HG03025 (cell line): ENCODE data around the gene PLCB1.
A peak's percentile ranks its signal among the peaks of the same experiment; 100 is the strongest.
"Not testable (repeated sequence)": the region's sequence is repeated elsewhere in the genome, so short reads cannot be mapped to it uniquely, and the experiment has no call there.

Experiments
- ATAC-seq: cut with Tn5 transposase; IDR thresholded peaks from one replicate; pipeline ENCODE4 v1.9.1; 2021; ENCODE audit warnings: mild to moderate bottlenecking, moderate library complexity; ENCODE audit not compliant: unreplicated experiment, low FRiP score

PLCB1 gene

DNA sequence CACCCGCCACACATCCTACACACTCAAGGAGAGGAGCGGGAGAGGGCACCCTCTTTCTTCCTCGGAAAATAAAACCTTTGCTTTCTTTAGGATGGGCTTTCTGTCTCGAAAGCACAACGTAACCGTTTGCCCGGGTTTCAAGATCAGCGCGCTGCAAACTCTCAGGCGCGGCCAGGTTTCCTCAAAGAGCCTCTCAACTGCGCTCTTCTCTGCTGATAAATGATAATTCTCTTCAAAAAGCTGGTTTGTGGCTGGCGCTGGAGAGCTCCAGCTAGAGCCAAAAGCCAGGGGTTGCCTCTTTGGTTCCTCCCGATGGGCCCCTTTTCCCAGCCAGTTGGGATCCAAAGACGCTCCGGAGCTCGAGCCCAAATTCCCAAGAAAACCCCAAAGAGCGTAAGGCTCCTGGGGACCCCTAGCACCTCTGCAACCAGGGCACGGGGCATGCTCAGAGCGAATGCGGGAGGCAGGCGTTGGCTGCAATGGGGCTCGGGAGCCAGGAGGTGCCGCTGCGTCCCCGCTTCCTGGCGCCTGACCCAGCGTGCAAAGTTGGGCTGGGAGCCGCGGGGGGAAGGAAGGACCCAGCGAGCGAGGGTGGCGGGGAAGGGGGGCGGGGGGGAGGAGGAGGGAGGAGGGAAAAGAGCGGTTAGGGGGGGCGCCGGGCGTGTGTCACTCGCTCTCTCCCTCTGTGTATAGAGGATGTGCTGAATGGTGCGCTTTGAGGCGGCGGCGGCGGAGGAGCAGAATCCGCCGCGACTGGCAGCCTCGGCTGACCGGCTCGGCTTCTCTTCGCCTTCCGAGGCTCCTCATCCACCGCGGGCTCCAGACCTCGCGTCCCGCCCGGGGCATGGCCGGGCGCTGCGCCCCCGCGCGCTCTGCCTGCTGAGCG, at the start of gene PLCB1:
TSS of gene PLCB1 (plus strand) at position 669 of the 886 bp plus-strand sequence. CDS start 386 bp downstream, outside the sequence.
- peak; percentile 67 for ATAC-seq

DNA sequence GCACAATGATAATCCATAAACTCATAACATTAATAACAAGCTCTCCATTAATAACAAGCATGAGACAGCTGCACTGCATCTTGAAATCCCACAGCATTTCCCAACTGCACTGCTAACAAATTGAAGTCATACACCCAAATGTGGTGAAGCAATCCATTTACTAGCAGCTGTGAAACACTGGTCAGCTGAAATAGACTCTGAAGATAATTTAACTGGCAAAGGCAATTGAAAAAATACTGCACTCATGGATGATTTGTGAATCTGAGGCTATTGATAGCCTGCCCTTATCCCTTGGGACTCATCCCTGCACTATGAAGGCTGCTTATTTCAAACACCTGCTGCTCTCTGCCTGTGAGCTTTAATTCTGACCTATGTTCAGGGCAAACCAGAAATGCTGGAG, 49.1 kb upstream of the PLCB1 start:
- no peak for ATAC-seq

DNA sequence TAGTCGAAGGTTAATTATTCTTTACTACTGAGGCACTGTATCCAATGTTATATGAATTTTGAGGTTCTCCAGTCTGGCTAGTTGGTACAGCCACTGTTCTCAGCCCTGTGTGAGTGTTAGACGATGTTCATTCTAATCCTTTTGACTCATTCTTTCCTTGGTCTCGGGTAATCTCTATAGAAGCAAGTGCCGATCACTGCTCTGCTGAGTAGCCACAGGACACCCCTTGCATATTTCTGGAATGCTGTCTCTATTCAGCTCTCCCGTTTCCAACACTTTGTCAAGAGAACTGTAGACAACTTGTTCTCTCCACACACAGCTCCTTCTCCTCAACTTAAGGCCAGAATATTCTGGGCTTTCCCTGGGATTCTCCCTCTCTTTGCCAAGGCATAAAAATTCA, 42.4 kb upstream of the PLCB1 start:
- ATAC-seq: no peak

DNA sequence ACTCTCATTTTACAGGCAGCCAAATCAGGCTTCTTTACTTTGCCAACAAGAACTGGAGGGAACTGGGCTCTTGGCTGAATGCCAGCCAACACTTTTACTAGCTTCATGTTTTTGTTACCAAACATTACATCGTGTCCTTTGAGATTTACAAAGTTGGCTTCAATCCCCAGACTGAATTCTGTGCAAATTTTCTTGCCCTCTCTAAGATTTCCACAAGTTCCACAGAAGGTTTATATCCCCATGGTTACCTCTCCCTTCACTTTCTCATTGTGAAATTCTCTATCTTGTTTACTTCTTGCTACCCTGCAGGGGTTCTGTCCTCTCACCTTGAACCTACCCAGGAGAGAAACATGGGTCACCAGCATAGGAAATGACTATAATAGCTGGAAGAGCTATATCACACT, 37.6 kb upstream of the PLCB1 start:
- ATAC-seq: no peak

DNA sequence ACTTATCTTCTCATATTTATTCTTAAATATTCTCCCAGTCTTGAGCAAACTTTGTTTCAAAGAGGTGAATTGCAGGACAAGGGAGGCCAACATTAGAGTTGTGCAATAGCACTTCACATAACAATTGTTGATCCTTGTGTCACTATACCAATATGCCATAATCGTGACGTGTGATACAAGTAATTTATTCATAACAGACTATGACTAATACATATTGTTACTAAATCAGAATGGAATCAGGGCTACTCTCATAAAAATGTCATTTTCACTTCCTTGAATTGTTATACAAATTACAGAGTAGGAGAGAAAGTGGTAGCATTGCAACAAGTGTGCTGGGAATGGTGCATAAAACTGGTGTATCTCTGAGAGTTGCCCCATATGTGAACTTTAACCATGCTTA, 37.2 kb upstream of the PLCB1 start:
- ATAC-seq: no peak

DNA sequence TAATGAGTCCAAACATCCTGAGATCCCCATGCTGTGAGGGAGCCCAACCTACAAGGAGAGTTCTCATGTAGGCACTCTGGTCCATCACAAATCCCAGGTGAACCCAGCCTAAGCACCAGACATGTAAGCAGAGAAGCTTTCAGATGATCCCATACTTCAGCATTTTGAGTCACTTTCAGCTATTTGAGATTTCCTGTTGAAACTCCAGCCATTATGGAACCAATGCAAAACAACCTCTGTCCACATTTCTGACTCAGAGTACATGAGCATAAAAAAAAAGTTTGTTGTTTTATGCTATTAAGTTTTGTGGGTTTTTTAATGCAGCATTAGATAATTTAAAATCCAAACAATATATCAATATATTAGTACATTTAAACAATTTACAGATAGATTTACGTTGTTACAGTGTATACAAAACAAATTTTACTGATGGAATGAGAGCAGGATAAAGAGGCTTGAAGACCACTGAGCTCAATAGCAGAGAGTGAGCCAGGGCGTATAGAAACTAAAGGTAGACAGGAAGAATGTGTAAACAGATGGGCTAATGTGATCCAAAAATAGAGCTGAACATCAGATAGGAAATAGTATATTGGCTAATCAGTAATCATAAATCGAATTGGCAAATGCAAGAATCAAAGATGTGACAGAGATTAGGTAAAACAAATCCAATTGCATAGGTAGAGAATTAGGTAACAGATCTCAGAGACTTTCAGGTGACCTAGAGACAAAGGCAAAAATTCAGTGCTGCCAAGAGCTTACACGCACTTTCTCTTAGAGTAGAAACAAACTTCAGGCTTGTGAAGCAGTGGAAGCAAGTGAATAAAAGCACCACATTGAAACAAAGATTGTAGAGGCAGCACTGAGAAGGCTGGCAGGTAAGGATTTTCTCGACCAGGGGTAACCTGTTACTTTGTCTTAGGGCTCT, 36.2 kb upstream of the PLCB1 start:
- no peak for ATAC-seq

DNA sequence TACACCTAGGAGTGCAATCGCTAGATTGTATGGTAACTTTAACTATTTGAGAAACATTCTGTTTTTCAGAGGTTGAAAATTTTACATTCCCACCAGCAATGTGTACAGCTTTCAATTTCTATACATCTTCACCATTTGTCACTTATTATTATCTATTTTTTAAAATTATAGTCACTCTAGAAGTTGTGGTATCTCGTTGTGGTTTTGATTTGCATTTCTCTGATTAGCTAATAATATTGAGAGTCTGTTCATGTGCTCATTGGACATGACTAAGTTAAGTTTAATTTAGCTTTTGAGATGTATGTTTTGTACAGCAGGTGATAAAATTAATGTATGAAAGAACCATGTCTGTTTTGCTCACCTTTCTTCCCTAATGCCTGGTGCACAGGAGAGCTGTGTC, 34.8 kb upstream of the PLCB1 start:
- ATAC-seq: no peak

DNA sequence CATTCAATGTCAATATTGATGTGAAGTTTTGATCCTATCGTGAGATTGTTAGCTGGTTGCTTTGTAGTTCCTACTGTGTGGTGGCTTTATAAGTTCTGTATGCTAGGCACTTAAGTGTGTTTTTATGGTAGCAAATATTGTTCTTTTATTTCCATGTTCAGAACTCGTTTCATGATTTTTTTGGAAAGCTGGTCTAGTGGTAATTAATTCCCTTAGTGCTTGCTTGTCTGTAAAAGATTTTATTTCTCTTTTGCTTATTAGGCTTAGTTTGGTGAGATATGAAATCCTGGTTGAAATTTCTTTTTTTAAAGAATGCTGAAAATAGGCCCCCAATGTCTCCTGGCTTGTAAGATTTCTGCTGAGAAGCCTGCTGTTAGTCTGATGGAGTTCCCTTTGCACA, 27.8 kb upstream of the PLCB1 start:
- ATAC-seq: no peak

DNA sequence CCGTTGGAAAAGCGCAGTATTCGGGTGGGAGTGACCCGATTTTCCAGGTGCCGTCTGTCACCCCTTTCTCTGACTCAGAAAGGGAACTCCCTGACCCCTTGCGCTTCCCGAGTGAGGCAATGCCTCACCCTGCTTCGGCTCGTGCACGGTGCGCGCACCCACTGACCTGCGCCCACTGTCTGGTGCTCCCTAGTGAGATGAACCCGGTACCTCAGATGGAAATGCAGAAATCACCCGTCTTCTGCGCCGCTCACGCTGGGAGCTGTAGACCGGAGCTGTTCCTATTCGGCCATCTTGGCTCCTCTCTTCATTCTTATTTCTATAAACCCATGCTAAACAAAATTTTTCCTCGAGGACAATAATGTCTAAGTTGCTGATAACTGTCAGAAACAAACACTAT, 17.5 kb upstream of the PLCB1 start:
- ATAC-seq: not testable (repeated sequence)

DNA sequence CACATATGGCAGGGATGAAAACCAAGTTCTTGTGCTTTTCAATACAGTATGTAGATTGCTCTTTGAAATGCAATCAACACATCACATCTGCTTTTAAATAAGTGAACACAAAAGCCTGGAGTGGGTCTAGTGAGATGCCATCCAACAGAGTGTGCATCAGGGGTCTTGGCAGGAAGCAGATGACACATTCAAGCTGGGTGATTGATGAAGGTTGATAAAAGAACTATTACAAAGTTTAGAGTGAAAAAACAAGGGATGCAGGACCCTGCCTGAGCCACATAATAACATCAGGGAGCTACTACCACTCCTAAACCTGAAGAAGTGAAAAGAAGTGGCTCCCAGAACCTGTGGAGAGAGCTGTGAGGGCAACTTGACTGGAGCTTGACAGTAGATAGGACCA, 16.6 kb upstream of the PLCB1 start:
- no peak for ATAC-seq

DNA sequence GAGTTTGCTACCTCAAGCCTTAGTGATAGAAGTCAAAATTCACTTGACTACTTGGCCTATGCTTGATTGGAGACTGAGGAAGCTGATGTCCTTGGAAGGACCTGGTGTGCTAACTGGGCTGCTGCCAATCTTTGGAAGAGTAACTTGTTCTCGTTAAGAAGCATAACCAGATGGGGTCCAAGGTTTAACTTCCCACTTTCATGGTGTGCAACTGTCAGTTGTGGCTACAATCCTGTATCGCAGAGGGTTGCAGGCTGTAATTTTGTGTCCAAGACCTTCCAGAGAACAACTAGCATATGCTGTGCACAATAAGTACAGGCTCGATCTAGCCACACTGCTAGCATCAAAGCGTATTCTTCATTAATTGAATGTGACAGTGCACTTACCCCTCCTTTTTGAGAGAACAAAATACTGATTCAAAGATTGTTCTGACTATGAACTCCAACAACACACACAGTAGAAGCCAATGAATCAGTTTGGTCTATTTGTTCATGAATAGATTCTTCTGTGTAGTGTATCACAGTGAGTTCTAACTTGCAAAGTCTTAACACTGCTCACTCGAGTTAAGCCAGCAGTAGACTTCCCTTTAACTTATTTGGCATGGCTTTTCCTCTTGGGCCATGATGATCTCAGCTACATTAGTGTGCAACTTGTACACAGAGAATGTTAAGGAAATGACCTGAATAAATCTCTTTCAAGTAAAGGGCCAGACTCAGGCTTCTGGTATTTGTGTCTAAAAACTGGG, 15.8 kb upstream of the PLCB1 start:
- no peak for ATAC-seq

DNA sequence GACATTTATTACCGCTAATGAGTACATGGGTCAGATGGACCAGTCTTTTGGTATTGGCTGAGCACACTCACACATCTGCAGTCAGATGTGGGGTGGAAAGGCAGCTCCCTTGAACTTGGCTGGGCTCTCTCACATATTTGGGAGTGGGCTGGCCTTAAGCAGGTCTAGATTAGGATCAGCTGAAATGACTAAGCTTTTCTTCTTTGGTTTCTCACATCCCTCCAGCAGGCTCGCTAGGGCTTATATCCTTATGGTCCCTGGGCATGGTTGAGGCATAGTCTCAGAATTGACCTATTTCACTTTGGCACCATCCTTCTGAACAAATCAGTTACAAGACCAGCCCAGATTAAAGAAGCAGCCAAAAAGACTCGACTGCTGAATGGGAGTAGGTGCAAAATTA, 14.4 kb upstream of the PLCB1 start:
- no peak for ATAC-seq

DNA sequence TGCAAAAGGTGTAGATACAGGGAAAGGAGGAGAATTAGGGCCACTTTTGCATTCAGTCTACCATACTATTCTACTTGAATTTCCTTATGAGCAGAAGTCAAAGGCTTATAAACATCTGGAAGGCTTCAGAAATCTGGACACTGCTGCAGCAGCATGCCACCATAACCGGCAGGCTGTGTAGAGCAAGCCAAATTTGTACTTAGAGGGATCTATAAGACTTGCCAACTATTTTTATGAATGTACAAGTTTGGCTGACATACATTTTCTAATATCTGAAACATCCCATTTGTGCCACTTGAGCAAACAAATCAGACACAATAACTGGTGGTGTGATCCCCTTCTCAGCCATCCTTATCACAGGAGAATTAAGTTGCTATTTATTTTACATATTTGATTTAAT, 14.0 kb upstream of the PLCB1 start:
- no peak for ATAC-seq

DNA sequence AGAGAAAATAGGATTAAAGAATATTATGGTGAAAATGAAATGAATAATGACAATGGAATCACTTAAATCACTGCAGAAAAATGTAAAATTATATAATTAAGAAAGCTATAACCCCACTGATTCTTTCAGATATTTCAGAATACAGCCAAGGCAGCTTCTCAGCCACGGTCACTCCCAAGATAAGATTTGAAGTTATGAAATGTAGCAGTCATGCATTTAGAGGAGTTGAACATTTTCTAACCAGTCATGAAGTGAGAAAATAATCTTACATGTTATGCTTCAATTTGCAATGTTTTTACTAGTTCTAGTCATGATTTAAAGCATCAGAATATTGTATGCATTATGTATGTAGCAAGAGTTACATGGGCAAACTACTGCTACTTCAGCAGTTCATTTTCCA, 13.3 kb upstream of the PLCB1 start:
- no peak for ATAC-seq

DNA sequence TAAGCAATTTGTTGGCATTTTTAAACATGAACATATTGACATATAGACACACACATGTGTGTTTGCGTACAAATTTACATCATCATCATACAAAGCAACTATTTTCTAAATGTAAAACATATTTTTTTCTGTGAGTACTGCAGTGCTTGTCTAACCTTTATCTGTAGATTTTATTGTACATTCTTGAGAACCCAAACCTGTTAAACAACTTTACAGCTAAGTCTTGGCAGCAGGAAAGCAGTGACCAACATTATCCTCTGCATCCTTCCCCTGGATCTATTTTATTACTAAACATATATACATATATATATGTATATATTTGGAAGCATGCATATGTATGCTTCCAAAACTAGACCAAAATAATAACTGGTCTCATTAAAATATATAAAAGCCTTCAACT, 10.4 kb upstream of the PLCB1 start:
- no peak for ATAC-seq

DNA sequence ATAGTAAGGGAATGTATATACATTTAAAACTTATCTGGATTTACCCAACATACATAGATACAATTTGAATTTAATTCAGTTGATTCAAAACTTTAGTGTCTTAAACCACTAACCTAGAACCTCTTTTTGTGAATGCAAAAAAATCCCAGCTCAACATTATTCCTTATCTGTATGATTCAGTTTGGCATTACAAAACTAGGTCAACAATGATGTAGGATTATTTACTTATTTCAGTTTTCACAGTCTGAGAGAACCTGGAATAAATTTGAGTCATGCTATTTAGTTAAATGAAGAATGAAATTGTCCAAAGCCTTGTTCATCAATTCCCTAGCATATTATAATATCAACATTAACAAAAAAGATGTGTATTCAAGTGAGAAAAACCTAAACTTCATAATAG, 7.4 kb upstream of the PLCB1 start:
- ATAC-seq: no peak

DNA sequence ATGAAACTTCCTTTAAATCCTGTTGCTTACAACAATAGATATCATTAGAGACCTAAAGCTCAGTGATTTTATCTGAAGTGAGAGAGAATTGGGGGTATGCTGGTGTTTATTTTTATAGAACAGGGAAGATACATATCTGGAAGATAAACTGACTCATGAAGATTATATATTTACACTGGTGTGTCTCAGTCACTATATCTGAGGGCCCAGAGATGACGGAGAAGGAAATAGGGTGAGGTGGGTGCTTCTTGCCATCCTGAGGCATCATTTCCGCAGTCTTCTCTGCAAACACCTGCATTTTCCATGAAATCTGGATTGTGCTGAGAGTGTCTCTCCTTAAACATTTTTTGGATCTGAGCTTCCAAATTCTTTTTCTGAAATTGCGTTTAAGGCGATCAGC, 5.9 kb upstream of the PLCB1 start:
- ATAC-seq: no peak

DNA sequence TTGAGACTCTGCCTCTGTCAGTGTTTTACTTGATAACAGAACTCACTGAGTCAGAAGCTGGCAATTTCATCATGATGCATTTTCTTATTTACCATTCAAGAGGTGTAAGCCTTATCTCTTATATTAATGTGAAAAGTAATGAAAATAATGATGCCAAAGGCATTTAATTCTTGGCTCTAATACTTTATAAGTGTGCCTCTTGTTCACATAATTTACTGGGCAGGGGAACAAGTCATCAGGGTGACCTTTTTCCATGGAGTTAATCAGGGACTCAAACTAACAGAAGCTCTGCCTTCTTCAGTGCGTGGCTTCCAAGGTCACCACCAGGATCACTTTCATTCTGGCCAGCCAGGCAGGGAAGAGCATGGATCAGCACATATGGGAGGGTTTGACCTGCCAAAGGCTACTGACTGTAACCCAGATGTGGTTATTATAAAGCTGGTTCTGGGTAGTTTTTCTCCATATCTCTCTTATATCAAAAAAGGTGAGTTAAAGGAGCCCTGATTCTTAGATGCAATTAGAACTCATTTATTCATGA, 5.2 kb upstream of the PLCB1 start:
- ATAC-seq: no peak

DNA sequence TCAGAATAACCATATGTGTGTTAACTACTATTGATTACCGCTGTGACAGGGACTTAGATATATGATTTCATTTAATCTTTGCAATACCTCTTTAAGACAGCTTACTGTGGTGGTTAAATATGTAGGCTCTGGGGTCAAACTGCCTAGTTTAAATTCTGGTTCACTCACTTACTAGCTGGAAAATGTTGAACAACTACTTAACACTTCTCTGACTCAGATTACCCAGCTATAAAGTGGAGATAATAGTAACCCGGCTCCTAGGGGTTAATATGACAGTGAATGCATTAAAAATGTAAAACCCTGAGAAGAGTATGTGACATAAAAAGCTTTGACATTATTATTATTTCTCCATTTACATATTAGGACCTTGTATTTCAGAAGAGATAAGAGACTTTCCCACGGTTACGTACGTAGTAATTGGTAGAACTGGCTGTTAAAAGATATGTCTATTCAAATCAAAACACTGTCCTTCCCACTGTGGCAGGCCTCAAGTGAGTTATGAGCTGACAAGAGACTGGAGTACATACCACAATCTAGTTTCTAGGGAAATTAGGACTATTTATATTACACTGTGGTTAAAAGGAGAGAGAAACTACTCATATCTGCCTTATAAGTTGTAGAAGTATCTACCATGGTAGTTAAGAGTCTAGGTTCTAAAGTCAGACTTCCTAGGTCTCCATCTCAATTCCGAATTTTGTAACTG, 4.4 kb upstream of the PLCB1 start:
- peak; percentile 60 for ATAC-seq
